NCI-H2227 (cell line): ENCODE results near the gene GFRA4.
A peak's percentile ranks its signal among the peaks of the same experiment; 100 is the strongest.

ENCODE experiments used
- DNase-seq: peaks from one replicate; lab custom pipeline; 2025; ENCODE audit not compliant: unreplicated experiment; lab: John Stamatoyannopoulos, UW

The GFRA4 gene

GRCh38 chr20:3674995-3675900 lies 12.0 kb upstream of the GFRA4 start:
- DNase-seq = no peak

DNA sequence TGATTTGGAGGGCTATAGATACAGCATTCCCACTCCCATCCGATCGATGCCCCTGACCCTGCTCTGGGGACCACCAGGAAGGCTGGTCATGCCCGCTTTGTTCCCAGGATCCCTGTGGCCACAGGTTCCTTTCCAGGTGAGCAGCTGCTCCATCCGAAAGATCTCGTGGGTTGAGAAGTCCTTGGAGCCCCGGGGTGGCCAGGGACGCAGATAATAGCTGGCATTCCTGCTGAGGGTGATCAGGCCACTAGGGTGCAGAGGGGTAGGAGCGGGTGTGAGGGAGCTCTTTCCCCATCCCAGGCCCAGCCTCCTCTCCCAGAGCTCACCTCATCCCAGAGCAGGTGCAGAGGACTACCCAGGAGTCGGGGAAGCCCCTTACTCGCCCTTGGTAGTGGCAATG lies 11.2 kb upstream of the GFRA4 start:
- no peak for DNase-seq

DNA sequence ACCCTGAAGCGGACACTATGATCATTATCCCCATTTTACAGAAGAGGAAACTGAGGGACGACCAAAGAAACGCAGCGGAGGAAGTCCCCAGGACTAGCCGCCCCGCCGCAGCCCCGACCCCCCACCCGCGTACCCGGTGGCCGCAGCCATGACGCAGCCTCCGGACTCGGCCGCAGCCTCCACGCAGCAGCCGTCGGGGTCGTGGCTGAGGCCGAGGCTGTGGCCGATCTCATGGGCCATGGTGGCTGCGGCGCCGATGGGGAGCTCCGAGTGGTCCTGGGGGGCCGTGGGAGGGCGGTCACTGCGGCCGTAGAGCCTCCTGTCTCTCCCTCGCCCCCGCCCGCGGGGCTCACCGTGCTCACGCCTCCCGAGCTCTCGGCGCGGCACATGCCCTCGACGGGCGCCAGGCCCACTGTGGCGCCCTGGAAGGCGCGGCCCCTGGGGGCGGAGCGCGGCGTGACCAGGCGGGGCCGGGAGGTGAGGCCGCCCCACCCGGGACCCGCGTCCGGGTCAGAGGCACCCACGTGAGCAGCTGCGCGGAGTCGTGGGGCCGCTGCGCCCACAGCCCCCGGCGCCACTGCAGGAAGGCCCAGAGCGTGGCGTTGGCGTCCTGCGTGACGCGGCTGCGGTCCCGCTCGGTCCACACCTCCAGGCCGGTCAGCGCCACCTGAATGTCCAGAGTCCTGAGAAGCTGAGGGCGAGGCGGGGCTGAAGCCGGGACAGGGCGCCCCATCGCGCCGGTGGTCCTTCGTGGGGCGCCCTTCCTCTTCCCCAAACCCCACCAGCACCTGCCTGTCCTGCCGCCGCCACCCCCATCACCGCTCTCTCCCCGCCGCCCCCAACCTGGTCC lies 10.2 kb upstream of the GFRA4 start:
- no peak for DNase-seq

DNA sequence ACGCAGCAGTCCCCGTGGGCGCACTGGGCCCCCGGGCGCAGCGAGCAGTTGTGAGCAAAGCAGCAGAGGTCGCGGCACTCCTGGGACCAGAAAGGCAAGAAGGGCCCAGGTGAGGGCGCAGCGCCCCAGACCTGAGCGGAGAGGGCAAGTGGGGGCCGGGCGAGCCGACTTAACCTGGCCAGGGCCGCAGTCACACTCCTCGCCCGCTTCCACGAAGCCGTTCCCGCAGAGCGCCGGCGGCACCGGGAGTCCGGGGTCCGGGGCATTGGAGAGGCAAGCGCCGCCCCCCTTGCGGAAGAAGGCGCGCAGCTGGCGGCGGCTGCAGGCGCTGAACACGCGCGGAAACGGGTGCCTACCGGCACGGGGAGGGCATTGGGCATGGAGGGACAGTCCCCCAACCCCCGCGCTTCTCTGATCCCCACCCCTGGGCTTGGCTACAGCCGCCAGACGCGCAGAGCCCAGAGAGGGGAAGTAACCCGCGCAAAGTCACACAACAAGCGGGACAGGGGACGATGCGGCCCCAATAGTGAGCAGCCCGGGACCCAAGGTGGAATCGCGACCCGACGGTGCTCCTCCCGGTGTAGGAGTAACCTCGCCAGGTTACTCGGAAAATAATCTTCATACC lies 9.5 kb upstream of the GFRA4 start:
- no peak for DNase-seq

DNA sequence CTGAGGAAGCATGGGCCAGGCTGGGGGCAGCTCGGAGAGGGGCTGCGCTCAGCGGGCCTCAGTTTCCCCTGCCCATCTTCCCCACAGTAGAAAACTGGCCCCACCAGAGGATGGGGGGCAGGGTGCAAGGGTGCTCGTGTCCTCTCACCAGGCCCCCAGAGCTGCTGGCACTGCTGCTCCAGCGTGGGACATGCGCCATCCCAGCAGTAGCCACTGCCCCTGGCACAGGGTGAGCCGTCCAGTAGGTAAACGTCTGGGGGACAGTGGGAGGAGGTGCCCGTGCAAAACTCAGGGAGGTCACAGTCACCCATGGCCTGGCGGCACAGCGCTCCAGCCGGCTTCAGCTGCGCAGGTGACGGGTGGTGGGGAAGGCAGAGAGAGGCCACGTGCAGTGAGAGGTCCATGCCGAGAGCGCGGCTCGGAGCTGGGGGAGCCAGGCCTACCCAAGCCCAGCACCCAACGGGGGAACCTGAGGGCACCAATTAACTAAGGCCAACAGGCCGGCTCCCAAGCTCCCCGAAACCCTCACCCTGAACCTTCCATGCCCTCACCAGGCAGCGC lies 8.9 kb upstream of the GFRA4 start:
- no peak for DNase-seq

- DNase-seq = no peak
Measured at GRCh38 chr20:3670945-3671344, 7.7 kb upstream of the GFRA4 start.

DNA sequence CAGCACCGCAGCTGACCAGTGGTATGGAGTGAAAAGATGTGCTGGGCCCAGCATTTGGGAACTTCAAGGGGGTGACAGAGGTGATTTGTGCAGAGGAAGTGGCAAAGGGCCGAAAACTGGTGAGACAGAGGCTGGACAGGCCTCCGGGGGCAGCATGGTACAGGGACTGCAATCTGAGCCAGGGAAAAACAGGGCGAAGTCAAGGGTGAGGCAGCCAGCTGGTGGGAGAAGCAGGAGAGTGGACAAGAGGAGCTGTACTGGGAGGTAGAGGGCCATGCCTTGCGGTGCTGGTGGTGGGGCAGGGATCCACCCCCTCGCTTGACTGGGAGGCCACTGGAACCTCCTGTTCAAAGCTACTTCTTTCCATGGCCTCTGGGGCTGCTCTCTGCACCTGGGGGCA lies 7.3 kb upstream of the GFRA4 start:
- DNase-seq = no peak

- DNase-seq = no peak
Measured at GRCh38 chr20:3669710-3670367, 6.6 kb upstream of the GFRA4 start.

GRCh38 chr20:3667434-3668037 lies 4.3 kb upstream of the GFRA4 start:
- no peak for DNase-seq

- no peak for DNase-seq
Measured at GRCh38 chr20:3663858-3664257, 659 bp upstream of the GFRA4 start.

- DNase-seq = no peak
Measured at GRCh38 chr20:3661814-3662665, 1.2 kb downstream of the GFRA4 start.

DNA sequence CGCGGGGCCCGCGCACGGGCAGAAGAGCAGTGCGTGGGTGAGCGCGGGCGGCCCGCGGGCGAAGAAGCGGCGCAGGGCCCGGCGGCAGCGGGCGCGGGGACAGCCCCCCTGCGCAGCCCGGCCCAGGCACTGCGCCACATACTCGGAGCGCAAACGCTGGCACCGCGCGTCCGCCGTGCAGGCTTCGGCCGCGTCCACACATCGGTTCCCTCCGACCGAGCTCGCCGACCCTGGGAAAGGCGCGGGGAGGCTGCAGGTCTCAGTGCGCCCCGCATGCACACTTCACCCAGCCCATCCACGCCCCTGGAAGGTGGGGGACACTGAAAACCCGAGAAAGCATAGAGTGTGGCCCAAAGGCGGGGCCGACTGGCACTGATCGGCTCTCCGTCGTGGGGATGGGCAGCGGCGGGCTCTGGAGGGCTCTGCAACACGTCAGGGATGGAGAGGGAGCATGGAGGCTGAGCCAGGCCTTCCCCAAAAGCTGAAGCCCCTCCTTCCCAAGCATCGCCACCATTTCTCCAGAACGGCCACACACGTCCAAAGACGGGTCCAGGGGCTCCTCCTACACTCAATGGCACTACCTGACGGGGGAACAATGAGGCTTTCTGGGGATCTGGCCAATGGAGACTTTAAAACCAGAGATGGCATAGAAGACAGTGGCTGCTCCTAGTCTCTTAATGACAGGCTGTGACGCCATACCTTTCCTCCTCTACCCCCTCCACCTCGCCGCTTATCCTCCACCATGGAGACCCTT lies 2.0 kb downstream of the GFRA4 start:
- no peak for DNase-seq

GRCh38 chr20:3660262-3661059 lies 2.7 kb downstream of the GFRA4 start:
- DNase-seq = no peak

GRCh38 chr20:3659492-3660261 lies 3.5 kb downstream of the GFRA4 start:
- no peak for DNase-seq

DNA sequence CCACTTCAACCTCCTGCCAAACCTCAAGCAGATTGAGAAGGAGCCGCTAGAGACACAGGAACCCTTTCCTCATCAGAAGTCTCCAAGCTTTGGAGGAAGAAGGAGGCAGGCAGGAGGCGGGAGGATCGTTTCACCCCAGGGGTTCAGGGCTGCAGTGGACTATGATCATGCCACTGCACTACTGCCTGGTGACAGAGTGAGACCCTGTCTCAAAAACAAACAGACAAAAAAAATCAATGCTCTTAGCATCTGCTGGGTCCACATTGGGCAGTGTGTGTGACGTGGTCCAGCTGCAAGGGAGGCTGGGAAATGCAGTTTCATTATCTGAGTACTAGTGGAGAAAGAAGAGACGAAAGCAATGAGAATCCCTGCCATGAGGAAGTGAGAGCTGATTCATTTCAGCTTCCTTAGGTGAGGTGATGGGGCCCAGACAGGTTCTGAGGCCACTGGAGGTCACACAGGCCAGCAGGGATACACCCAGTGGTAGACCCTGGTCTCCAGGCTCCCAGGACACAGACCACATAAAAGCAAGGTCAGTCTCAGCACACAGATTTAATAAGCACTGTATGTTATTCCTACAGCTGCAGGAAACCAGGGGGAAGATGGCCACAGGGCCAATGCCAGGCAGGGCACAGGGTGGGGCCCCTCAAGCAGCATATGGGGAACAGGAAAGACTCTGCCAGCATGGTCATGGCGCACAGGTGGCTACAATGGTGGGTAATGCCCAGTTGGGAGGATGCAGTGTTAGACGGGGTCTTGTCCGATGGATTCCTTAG lies 4.3 kb downstream of the GFRA4 start:
- peak; percentile 29 for DNase-seq

GRCh38 chr20:3658019-3658715 lies 5.0 kb downstream of the GFRA4 start:
- DNase-seq = no peak
